Upper lobe of left lung (tissue), 6 donors: ENCODE measurements around the gene FKBP1A. TPM values are rescaled to one million over a fixed set of nuclear protein-coding genes. Genes with fewer than 3 reads are reported as not detected.

Source experiments
- ATAC-seq, 2 donors: fragments of 200-7000 bp; cut with Tn5 transposase; one replicate each; pipeline ENCODE4 v1.9.1; 2022; ENCODE audit warnings: mild to moderate bottlenecking in 2 of 2, moderate library complexity in 2 of 2; ENCODE audit not compliant: low FRiP score in 2 of 2
- DNase-seq, 2 donors: peaks; one replicate each; pipeline ENCODE4 v3.0.0-alpha.2; 2019 to 2020
- H3K27ac ChIP-seq, 4 donors: fragments of 200-600 bp; sonication (generic); one replicate each; pipeline ENCODE4 v1.5.1; 2016 to 2019
- H3K27me3 ChIP-seq, 4 donors: fragments of 200-600 bp; sonication (generic); one replicate each; pipeline ENCODE4 v1.5.1; 2017 to 2019
- H3K36me3 ChIP-seq, 4 donors: fragments of 200-600 bp; sonication (generic); one replicate each; pipeline ENCODE4 v1.5.1; 2016 to 2019
- H3K4me1 ChIP-seq, 4 donors: fragments of 200-600 bp; sonication (generic); one replicate each; pipeline ENCODE4 v1.5.1; 2018 to 2019
- H3K4me3 ChIP-seq, 4 donors: fragments of 200-600 bp; sonication (generic); one replicate each; pipeline ENCODE4 v1.5.1; 2017 to 2019; ENCODE audit warnings: mild to moderate bottlenecking in 2 of 4, moderate library complexity in 1 of 4
- H3K9me3 ChIP-seq, 4 donors: fragments of 200-600 bp; sonication (generic); one replicate each; pipeline ENCODE4 v1.5.1; 2018 to 2019
- CTCF ChIP-seq, 6 experiments: fragments of 450-650 bp in 4 of 6; fragments of 200-600 bp in 2 of 6; sonication (generic) in 2 of 6; IDR thresholded peaks; one replicate each; pipeline ENCODE4 v1.5.1; 2016 to 2019; ENCODE audit warnings: antibody characterized with exemption in 6 of 6
- EP300 ChIP-seq, 4 donors: sonication (generic); formaldehyde crosslinking; IDR thresholded peaks; one replicate each; pipeline ENCODE4 v1.5.1; 2017; ENCODE audit warnings: antibody characterized with exemption in 4 of 4, control low read depth in 2 of 4
- POLR2A ChIP-seq, 4 donors: fragments of 450-650 bp; IDR thresholded peaks; one replicate each; pipeline ENCODE4 v1.5.1; 2016 to 2017; ENCODE audit warnings: antibody characterized with exemption in 4 of 4, mild to moderate bottlenecking in 2 of 4
- POLR2AphosphoS5 ChIP-seq, 2 donors: sonication (generic); formaldehyde crosslinking; IDR thresholded peaks; one replicate each; pipeline ENCODE4 v1.5.1; 2017; ENCODE audit warnings: antibody characterized with exemption in 2 of 2
- WGBS, 2 donors: methylation state at CpG; one replicate each; pipeline ENCODE4 v1.1.5; 2017 to 2018; 5-methylcytosine and 5-hydroxymethylcytosine counted together
- total RNA-seq, 6 donors: library from RNA; depleted of rRNA in 4 of 6; stranded (reverse); fragments of >200 nt in 4 of 6; gene quantifications; one replicate each; pipeline versions ENCODE4 v1.1.0 to v1.2.1, GENCODE V29; 2016 to 2021
- donor health status: DM: no; HTN: no; CAD: no; lungs with moderate emphysema.
- donor health status: DM: no; HTN: yes; CAD: no; lungs with severe emphysema.

FKBP1A gene
- total RNA-seq, 6 donors from 2014 or later, result 75.4 to 328 (median 160) TPM

DNA sequence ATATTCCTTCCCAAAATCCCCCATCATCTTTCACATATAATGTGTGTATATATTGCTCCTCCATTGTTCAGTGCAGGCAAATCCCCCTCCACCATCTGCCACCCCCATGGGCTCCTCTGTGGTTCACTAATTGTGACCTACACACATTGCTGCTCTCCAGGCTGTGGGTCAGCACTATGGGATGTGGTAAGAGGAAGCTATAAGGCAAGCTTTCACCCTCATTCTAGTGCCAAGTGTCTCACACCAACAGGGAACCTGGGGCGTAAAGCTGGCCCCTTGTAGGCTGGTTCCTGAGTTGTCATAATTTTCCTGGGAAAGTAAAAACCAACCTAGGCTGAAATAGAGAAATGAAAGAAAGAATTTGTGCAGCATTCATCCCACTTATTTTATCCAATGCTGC is 16.8 kb downstream of the FKBP1A start:
- ATAC-seq, result peak in 1 of 2 donors; percentile 47
- H3K9me3 ChIP-seq, result no peaks in the 10 kb centered on the region
- H3K27me3 ChIP-seq, result no peaks in the 10 kb centered on the region
- H3K4me1 ChIP-seq, result peaks cover 77 to 84% (median 83%) of the 10 kb centered on the region in 4 donors
- DNase-seq, result peak in 1 of 2 donors; percentile 49
- TF ChIP-seq POLR2A (IDR thresholded peaks at IDR 0.05), result no peak
- TF ChIP-seq CTCF (IDR thresholded peaks at IDR 0.05), result no peak
- no peak for TF ChIP-seq EP300 (IDR thresholded peaks at IDR 0.05)
- no peak for TF ChIP-seq POLR2AphosphoS5 (IDR thresholded peaks at IDR 0.05)
- peak overlapping the region in 1 of 4 donors; percentile 4 for H3K4me3 ChIP-seq
- 30 to 70% methylated on average over 1 of the region's 1 CpG for WGBS, 2 donors
- peaks cover 0 to 43% (median 3%) of the 10 kb centered on the region in 4 donors for H3K36me3 ChIP-seq
- H3K27ac ChIP-seq, result peak overlapping the region; percentile 60 to 75 (median 68)

DNA sequence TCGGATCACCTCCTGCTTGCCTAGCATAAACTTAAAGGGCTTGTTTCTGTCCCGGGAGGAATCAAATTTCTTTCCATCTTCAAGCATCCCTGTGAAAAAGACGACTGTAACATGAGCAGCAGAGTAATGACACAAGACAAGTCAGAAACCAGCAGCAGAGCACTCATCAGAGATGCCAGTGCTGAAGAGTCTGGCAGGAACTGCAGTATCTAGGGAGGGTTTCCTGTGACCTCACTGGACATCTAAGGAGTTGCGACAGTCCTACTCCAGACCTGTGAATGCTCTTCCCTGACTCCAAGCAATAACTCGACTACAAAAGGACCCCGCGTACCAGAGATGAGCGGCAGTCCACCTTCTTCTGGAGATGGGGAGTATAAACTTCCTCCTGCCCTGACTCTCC is 17.3 kb downstream of the FKBP1A start:
- Histone ChIP-seq H3K4me3 (no peak overlapping the region), H3K27ac (peak overlapping the region; percentile 60 to 75 (median 68)), H3K4me1 (peaks cover 79 to 87% (median 84%) of the 10 kb centered on the region in 4 donors), H3K36me3 (peaks cover 0 to 48% (median 7%) of the 10 kb centered on the region in 4 donors), H3K27me3 (no peaks in the 10 kb centered on the region), H3K9me3 (no peaks in the 10 kb centered on the region)
- ATAC-seq (peak in 1 of 2 donors; percentile 34), DNase-seq (no peak)
- 42 to 47% methylated on average over 4 to 8 of the region's 8 CpGs for WGBS, 2 donors
- peak in 1 of 4 donors; percentile 53 for TF ChIP-seq EP300 (IDR thresholded peaks at IDR 0.05)
- peak in 1 of 2 donors; percentile 31 for TF ChIP-seq POLR2AphosphoS5 (IDR thresholded peaks at IDR 0.05)
- TF ChIP-seq CTCF (IDR thresholded peaks at IDR 0.05), result no peak
- TF ChIP-seq POLR2A (IDR thresholded peaks at IDR 0.05), result no peak

DNA sequence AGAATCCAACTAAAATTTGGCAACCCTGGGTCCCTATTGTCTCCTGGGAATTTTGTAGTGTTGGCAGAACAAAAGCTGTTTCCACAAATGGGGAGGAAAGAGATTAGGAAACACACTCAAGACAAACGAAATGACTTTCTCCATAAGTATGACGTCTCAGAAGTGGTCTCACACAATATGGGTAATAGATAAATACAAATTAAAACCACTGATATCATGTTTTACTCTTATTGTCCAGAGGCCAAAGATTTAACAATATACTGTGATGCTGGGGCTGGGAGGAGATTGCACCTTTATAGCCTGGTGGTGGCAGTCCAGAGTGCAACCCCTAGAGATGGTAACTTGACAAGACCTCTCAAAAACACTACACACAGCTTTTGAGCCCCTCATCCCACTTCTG is 18.6 kb downstream of the FKBP1A start:
- Histone ChIP-seq H3K4me1 (peaks cover 73 to 83% (median 78%) of the 10 kb centered on the region in 4 donors), H3K27ac (peak overlapping the region; percentile 60 to 75 (median 68)), H3K36me3 (peaks cover 0 to 61% (median 11%) of the 10 kb centered on the region in 4 donors), H3K27me3 (no peaks in the 10 kb centered on the region), H3K9me3 (no peaks in the 10 kb centered on the region), H3K4me3 (no peak overlapping the region)
- 45 to 52% methylated on average over 2 of the region's 2 CpGs for WGBS, 2 donors
- ATAC-seq, result no peak
- no peak for DNase-seq
- TF ChIP-seq POLR2AphosphoS5 (IDR thresholded peaks at IDR 0.05) (no peak), CTCF (IDR thresholded peaks at IDR 0.05) (peak in 1 of 6 experiments; percentile 12)

DNA sequence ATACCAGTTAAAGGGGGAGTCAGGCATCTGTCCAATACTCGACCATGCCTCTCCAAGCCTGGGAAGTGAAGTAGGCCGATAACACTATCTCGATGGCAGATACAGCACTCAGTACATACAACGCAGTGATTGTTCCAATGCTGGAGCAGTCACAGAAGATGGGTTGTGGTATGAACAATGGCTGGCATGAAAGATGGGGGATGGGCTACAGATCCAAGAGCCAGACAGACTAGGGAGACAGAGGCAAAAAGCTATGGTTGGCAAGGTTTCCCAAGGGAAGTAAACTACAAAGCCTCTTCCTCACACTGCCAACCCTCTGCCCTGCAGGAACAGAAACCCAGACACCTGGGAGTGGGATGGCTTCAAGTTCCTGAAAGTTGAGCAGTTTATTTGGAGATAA is 19.2 kb downstream of the FKBP1A start:
- H3K27me3 ChIP-seq, result no peaks in the 10 kb centered on the region
- H3K36me3 ChIP-seq, result peaks cover 0 to 67% (median 12%) of the 10 kb centered on the region in 4 donors
- no peak overlapping the region for H3K4me3 ChIP-seq
- ATAC-seq (no peak), DNase-seq (no peak)
- peak overlapping the region in 3 of 4 donors; percentile 48 to 75 (median 71) for H3K27ac ChIP-seq
- no peak for TF ChIP-seq POLR2AphosphoS5 (IDR thresholded peaks at IDR 0.05)
- TF ChIP-seq POLR2A (IDR thresholded peaks at IDR 0.05), result no peak
- TF ChIP-seq CTCF (IDR thresholded peaks at IDR 0.05), result no peak
- TF ChIP-seq EP300 (IDR thresholded peaks at IDR 0.05), result no peak
- WGBS, 2 donors, result 51 to 62% methylated on average over 4 of the region's 4 CpGs
- H3K9me3 ChIP-seq, result no peaks in the 10 kb centered on the region
- H3K4me1 ChIP-seq, result peaks cover 67 to 80% (median 73%) of the 10 kb centered on the region in 4 donors

GRCh38 chr20:1373036-1373435 is 19.8 kb downstream of the FKBP1A start:
- Histone ChIP-seq H3K4me3 (no peak overlapping the region), H3K9me3 (no peaks in the 10 kb centered on the region), H3K27ac (peak overlapping the region in 3 of 4 donors; percentile 48 to 75 (median 71)), H3K4me1 (peaks cover 61 to 75% (median 67%) of the 10 kb centered on the region in 4 donors), H3K36me3 (peaks cover 0 to 73% (median 16%) of the 10 kb centered on the region in 4 donors), H3K27me3 (no peaks in the 10 kb centered on the region)
- 72 to 78% methylated on average over 3 of the region's 3 CpGs for WGBS, 2 donors
- no peak for ATAC-seq
- no peak for TF ChIP-seq CTCF (IDR thresholded peaks at IDR 0.05)
- TF ChIP-seq POLR2A (IDR thresholded peaks at IDR 0.05), result no peak
- TF ChIP-seq EP300 (IDR thresholded peaks at IDR 0.05), result no peak
- no peak for TF ChIP-seq POLR2AphosphoS5 (IDR thresholded peaks at IDR 0.05)
- DNase-seq, result no peak
